Memory B cell (primary cell): Measurements from ENCODE around the gene DNAAF1.
A peak's percentile ranks its signal among the peaks of the same experiment; 100 is the strongest.
"Not testable (repeated sequence)": the region's sequence is repeated elsewhere in the genome, so short reads cannot be mapped to it uniquely, and the experiment has no call there.

Source experiments
- ATAC-seq: fragments of 150-1000 bp; cut with Tn5 transposase; 2 replicates; pipeline ENCODE4 v1.10.0; 2021; ENCODE audit warnings: low read depth, mild to moderate bottlenecking, moderate library complexity
- DNase-seq, 2 donors: peaks; one replicate each; pipeline ENCODE4 v3.0.0; 2022; ENCODE audit warnings: low spot score in 2 of 2
- H3K27ac Mint-ChIP-seq: one replicate; pipeline ENCODE4 v1.8.0; 2022; ENCODE audit warnings: mild to moderate bottlenecking, moderate library complexity, mixed read lengths
- H3K27me3 Mint-ChIP-seq: one replicate; pipeline ENCODE4 v1.8.0; 2022; ENCODE audit warnings: mixed read lengths
- H3K36me3 Mint-ChIP-seq: one replicate; pipeline ENCODE4 v1.8.0; 2022; ENCODE audit warnings: mild to moderate bottlenecking, mixed read lengths
- H3K4me1 Mint-ChIP-seq: one replicate; pipeline ENCODE4 v1.8.0; 2022; ENCODE audit warnings: mixed read lengths
- H3K4me3 Mint-ChIP-seq: one replicate; pipeline ENCODE4 v1.8.0; 2022; ENCODE audit warnings: mild to moderate bottlenecking, moderate library complexity, mixed read lengths
- H3K9me3 Mint-ChIP-seq: one replicate; pipeline ENCODE4 v1.8.0; 2022; ENCODE audit warnings: mixed read lengths

DNAAF1 gene

DNA sequence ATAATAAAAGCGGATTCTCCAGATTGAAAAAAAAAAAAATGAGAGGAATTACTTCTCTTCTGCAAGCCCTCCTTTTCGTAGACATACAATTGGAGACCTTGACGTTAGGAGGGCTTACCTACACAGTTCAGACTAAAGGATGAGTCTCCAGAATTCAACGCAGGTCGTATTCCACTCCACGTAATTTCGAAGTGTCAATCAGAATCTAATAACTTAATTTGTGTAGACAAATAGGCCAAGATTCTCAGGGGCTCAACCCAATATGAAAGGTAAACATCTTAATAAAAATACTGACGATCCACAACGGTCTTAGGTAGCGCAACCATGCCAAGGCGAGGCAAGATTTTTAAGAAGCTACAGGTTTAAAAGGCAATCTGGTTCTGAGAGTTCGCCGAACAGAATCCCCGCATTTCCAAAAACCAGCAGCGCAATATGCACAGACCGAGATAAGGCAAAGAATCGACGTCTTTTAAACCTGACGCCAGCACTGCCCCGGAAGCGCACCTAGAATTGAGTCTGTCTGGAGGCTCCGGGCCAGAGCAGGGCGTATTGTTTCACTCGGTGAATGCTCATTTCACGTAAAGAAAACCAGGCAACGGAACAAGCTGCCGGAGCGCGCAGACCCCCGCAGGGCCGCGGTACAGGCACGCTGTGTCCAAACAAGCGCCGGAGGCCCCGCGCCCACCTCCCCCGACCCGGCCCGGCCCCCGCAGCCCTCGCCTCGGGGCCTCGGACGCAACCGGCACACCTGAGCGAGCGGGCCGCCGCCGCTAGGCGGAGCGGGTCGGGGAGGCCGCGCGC, 29.0 kb upstream of the DNAAF1 start:
- H3K4me3 Mint-ChIP-seq, result peak overlapping the region; percentile 91
- no peaks in the 10 kb centered on the region for H3K36me3 Mint-ChIP-seq
- peaks cover 16% of the 10 kb centered on the region for H3K4me1 Mint-ChIP-seq
- DNase-seq (no peak), ATAC-seq (peak; percentile 47)
- H3K9me3 Mint-ChIP-seq, result no peaks in the 10 kb centered on the region
- no peaks in the 10 kb centered on the region for H3K27me3 Mint-ChIP-seq
- H3K27ac Mint-ChIP-seq, result peak overlapping the region; percentile 94

- Mint-ChIP-seq H3K4me1 (peaks cover 11% of the 10 kb centered on the region), H3K4me3 (peak within 1 kb of the TSS; percentile 91), H3K27me3 (no peaks in the 10 kb centered on the region), H3K27ac (peak within 1 kb of the TSS; percentile 94), H3K9me3 (no peaks in the 10 kb centered on the region), H3K36me3 (peaks cover 2% of the 10 kb centered on the region)
- DNase-seq (peak; percentile 97 to 98), ATAC-seq (peak; percentile 81)
Measured at GRCh38 chr16:84116720-84117493, 28.2 kb upstream of the DNAAF1 start, which contains the start of gene MBTPS1. Gene MBTPS1, minus strand, starts transcription at chr16:84116942. Its CDS starts 15,159 bp downstream, at chr16:84101783.

GRCh38 chr16:84117494-84117843, 27.6 kb upstream of the DNAAF1 start:
- H3K27me3 Mint-ChIP-seq, result no peaks in the 10 kb centered on the region
- H3K4me3 Mint-ChIP-seq, result peak overlapping the region; percentile 91
- ATAC-seq (no peak), DNase-seq (no peak)
- H3K27ac Mint-ChIP-seq, result peak overlapping the region; percentile 94
- peaks cover 4% of the 10 kb centered on the region for H3K36me3 Mint-ChIP-seq
- H3K4me1 Mint-ChIP-seq, result peaks cover 11% of the 10 kb centered on the region
- H3K9me3 Mint-ChIP-seq, result no peaks in the 10 kb centered on the region

GRCh38 chr16:84118315-84118714, 26.8 kb upstream of the DNAAF1 start:
- H3K27ac Mint-ChIP-seq, DNase-seq: not testable (repeated sequence)
- H3K4me1 Mint-ChIP-seq, result peaks cover 11% of the 10 kb centered on the region

GRCh38 chr16:84119368-84119767, 25.7 kb upstream of the DNAAF1 start:
- Mint-ChIP-seq H3K4me3 (no peak overlapping the region), H3K4me1 (peaks cover 9% of the 10 kb centered on the region), H3K36me3 (peaks cover 7% of the 10 kb centered on the region), H3K27ac (no peak overlapping the region), H3K9me3 (no peaks in the 10 kb centered on the region), H3K27me3 (no peaks in the 10 kb centered on the region)
- no peak for ATAC-seq
- DNase-seq, result no peak

More at GRCh38 chr16:84118315-84118714, 26.8 kb upstream of the DNAAF1 start:
- H3K9me3 Mint-ChIP-seq, H3K36me3 Mint-ChIP-seq, H3K4me3 Mint-ChIP-seq, H3K27me3 Mint-ChIP-seq, ATAC-seq: not testable (repeated sequence)

- peaks cover 7% of the 10 kb centered on the region for H3K36me3 Mint-ChIP-seq
- no peaks in the 10 kb centered on the region for H3K9me3 Mint-ChIP-seq
- H3K4me3 Mint-ChIP-seq, result no peak overlapping the region
- H3K4me1 Mint-ChIP-seq, result peaks cover 12% of the 10 kb centered on the region
- no peak overlapping the region for H3K27ac Mint-ChIP-seq
- DNase-seq (no peak), ATAC-seq (no peak)
- H3K27me3 Mint-ChIP-seq, result no peaks in the 10 kb centered on the region
Measured at GRCh38 chr16:84120023-84120422, 25.1 kb upstream of the DNAAF1 start.

- Mint-ChIP-seq H3K4me3 (no peak overlapping the region), H3K36me3 (peaks cover 12% of the 10 kb centered on the region), H3K9me3 (no peaks in the 10 kb centered on the region), H3K4me1 (peaks cover 10% of the 10 kb centered on the region), H3K27ac (no peak overlapping the region), H3K27me3 (no peaks in the 10 kb centered on the region)
- no peak for ATAC-seq
- DNase-seq, result no peak
Measured at GRCh38 chr16:84121007-84121406, 24.1 kb upstream of the DNAAF1 start.

- Mint-ChIP-seq H3K4me3 (no peak overlapping the region), H3K27me3 (no peaks in the 10 kb centered on the region), H3K36me3 (peaks cover 14% of the 10 kb centered on the region), H3K9me3 (no peaks in the 10 kb centered on the region), H3K4me1 (peaks cover 7% of the 10 kb centered on the region), H3K27ac (no peak overlapping the region)
- DNase-seq, result no peak
- no peak for ATAC-seq
Measured at GRCh38 chr16:84124257-84125073, 20.6 kb upstream of the DNAAF1 start.

DNA sequence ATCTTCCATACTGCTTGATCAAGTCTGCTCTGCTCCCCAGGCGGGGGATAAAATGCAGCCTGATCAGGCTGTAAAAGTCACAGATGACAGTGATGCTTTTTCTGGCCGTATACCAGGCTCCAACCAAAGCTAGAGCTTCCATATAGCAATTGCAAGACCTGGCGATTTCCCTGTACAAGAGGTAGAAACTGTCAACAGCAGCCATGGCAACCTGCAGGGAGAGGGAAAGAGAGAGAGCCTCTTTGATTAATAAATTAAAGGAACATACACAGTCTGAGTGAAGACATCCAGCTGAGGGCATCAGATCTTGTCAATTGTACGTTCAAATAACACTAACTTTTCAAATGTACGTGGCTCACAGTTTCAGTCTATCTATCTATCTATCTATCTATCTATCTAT, 14.0 kb upstream of the DNAAF1 start:
- Mint-ChIP-seq H3K27me3 (no peaks in the 10 kb centered on the region), H3K27ac (no peak overlapping the region), H3K4me3 (no peak overlapping the region), H3K9me3 (no peaks in the 10 kb centered on the region), H3K4me1 (peaks cover 10% of the 10 kb centered on the region), H3K36me3 (peaks cover 14% of the 10 kb centered on the region)
- ATAC-seq (no peak), DNase-seq (no peak)

- peak; percentile 70 for ATAC-seq
- Mint-ChIP-seq H3K27ac (no peak overlapping the region), H3K27me3 (no peaks in the 10 kb centered on the region), H3K4me1 (peaks cover 16% of the 10 kb centered on the region), H3K9me3 (no peaks in the 10 kb centered on the region), H3K36me3 (peaks cover 14% of the 10 kb centered on the region), H3K4me3 (no peak overlapping the region)
- DNase-seq, result no peak
Measured at GRCh38 chr16:84132527-84133285, 12.4 kb upstream of the DNAAF1 start.

GRCh38 chr16:84136331-84137125, 8.6 kb upstream of the DNAAF1 start:
- DNase-seq (no peak), ATAC-seq (no peak)
- no peaks in the 10 kb centered on the region for H3K36me3 Mint-ChIP-seq
- H3K9me3 Mint-ChIP-seq, result no peaks in the 10 kb centered on the region
- no peaks in the 10 kb centered on the region for H3K27me3 Mint-ChIP-seq
- H3K4me1 Mint-ChIP-seq, result peaks cover 25% of the 10 kb centered on the region
- H3K4me3 Mint-ChIP-seq, result no peak overlapping the region
- H3K27ac Mint-ChIP-seq, result no peak overlapping the region

GRCh38 chr16:84137287-84137686, 7.8 kb upstream of the DNAAF1 start:
- Mint-ChIP-seq H3K27ac (no peak overlapping the region), H3K9me3 (no peaks in the 10 kb centered on the region), H3K27me3 (no peaks in the 10 kb centered on the region), H3K36me3 (no peaks in the 10 kb centered on the region), H3K4me3 (no peak overlapping the region), H3K4me1 (peaks cover 26% of the 10 kb centered on the region)
- no peak for ATAC-seq
- DNase-seq, result no peak
